NCI-H2196 (cell line): ENCODE data around the gene RABL2B.

ENCODE experiments used
- DNase-seq: peaks from one replicate; lab custom pipeline; 2025; ENCODE audit not compliant: unreplicated experiment; lab: John Stamatoyannopoulos, UW

Gene RABL2B

GRCh38 chr22:50738649-50739227, 44.7 kb downstream of the RABL2B start:
- no peak for DNase-seq

DNA sequence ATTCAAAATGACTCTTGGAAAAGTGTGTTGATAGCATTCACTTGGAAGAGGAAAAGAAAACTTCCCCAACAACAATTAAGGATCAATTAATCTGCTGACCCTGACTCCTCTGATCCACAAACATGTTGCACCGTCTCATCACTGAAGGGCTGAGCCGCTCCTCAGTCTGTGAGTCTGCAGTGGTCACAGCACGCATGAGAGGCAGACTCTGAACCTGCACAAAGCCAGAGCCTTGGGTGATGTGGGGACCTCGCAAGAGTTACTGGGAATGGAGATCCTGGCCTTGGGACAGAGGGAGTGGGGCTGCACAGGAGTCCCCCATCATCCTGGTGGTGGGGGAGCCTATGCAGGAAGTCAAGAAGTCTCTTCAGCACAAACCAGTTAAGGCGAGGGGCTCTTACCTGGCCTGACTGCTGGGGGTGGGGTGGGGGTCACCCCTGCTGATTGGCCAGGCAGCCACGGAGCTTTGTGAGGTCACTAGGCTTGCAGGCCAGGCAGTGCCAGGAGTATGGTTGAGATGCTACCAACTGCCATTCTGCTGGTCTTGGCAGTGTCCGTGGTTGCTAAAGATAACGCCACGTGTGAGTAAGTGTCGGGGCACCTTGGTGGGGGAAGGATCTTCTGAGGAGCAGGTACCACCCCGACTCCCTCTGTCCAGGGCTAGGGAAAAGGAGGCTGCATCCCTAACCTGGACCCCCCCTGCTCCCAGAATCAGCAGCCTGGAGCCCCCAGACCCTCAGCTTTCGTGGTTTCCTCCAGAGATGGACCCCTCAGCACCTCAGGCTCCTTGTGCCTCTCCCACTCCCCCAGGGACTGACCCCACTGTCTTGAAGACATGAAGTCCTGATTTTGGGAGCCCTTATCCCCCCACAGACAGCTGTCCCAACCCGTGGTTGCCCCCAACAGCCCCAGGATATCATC, 45.4 kb downstream of the RABL2B start, which contains the start of gene ACR:
ACR (plus strand) TSS at position 477 of the 921 bp plus-strand sequence; CDS start at position 509, 32 bp downstream.
- DNase-seq: no peak

DNA sequence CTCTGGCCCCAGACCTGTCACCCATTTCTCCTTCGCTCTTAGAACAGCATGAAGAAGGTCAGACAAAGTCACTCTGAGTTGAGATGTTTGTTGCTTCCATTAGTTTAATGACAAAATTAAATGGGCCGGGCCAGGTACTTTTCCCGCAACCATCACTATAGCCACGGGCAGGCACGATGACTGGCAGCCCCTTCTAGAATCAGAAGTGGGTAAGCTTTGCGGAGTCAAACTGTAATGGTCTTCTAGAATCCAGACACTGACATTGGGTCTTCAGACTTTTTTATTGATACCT, 47.8 kb downstream of the RABL2B start:
- DNase-seq: no peak

- DNase-seq: no peak
Measured at GRCh38 chr22:50734986-50735738, 48.3 kb downstream of the RABL2B start.

DNA sequence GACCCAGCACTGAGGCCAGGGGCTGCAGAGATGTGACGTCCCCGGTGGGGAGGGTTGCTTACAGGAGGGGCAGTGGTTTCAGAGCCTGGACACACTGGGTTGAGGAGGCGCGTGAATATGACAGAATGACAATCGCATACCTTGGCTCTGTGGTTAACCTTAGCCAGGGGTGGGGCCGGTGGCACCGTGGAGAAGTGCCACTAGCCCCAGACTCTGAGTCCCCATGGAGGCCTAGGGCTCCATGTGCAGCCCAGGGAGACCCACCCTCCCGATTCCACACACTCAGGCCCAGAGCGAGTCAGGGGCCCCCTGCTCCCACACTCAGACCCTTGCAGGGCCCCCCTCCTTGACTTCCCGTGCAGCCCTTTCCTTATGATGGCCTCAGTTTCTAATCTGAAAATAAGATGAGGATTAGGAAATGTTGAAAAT, 49.1 kb downstream of the RABL2B start:
- DNase-seq: no peak

DNA sequence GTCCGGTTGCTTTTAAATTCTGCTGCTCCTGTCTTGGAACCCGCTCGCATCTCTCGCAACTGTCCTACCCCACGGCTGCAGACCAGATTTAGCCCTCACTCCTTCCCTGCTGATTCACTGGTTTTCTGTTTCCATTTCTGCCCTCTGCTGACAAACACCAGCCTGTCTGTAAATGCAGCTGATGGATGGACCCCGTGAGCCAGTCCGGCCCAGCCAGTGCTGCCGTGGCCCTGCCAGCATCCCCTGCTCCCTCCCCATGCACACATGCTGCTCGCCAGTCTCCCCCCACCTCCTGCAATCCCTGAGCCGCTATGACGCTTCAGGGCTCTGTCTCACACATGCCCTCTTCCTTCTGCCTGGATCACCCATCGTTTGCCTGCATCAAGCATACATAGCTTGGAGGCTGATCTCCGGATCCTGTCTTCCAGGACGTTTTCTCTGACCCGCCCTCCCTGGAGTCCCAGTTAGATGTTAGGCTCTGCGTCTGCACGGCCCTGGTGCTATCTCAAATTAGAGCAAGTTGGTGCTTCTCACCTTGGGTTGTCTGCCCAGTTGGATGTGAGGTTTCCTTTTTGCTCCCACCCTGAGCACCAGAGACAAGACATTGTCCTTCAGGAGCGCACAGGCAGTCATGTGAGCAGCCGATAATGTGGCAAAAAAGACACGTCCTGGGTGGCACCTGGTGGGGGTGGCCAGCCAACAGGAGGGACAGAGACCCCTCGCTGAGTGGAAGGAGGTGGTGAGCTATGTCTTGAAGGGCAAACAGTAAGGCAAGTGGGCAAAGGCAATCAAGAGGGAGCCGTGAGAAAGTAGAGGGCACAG, 49.7 kb downstream of the RABL2B start:
- DNase-seq: no peak

GRCh38 chr22:50732681-50733080, 50.8 kb downstream of the RABL2B start:
- DNase-seq: no peak

DNA sequence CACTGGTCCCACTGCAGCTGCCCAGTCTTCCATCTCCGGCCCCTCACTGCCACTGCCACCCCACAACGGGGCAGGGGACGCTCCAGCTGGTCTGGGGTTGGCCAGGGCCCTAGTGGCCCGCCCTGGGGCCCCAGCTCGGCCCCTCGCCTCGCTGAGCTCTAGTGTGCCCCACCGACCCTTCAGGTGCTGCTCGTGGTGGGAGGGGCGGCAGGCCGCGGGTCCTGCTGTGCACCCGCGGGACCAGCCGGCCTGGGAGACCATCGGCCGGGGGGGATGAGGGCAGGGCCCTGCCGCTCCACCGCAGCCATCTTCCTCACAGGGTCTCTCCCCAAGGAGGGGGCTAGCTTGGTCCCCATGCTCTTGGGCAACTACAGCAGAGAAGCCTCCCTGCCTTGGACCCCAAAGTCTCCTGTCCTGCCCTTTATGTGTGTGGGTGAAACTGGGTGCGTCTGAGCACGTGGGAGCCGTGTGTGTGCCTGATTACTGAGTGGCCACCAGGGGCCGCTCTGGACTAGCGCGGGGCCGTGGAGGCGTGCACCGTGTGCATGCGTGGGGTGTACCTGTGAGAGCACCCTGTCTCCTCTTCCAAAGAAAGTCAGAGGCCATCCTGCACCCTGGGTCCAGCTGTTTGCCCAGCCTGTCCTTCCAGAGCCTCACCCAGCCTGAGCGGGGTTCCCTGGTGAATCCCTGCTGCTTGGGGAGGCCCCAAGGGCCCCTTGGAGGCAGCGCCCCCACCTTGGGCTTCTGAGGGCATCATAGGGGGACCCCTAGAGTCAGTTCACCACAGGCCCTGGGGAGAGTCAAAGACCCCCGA, 51.4 kb downstream of the RABL2B start:
- DNase-seq: peak; percentile 15

GRCh38 chr22:50730941-50731661, 52.3 kb downstream of the RABL2B start:
- DNase-seq: no peak

GRCh38 chr22:50730013-50730891, 53.2 kb downstream of the RABL2B start:
- no peak for DNase-seq

DNA sequence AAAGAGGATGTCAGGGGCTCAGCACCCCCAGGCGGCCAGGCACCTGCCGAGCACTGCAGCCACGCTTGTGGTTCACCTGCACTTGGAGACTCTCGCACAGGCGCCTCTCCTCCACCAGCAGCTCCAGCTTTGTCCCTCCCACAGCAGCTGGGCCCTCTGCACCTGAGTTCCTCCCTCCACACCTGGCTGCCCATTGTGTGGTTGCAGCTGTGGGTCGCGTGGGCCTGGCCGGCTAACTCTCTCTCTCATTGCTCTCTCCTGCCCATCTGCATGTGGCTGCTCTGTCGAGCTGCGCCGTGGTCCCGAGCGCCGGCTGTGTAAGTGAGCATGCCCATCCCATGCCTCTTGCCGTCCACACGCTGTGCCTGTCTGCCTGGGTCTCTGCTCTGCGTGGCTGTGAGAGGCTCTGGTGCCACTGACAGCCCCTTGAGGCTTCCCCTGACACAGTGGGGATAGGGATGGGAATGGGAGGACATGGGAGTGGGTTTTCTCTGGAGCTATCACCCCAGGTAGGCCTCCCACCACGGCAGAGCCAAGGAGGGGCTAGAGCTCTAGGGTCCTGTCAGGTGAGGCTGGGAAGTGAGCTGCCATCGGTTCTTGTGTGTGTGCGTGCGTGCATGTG, 53.9 kb downstream of the RABL2B start:
- no peak for DNase-seq

DNA sequence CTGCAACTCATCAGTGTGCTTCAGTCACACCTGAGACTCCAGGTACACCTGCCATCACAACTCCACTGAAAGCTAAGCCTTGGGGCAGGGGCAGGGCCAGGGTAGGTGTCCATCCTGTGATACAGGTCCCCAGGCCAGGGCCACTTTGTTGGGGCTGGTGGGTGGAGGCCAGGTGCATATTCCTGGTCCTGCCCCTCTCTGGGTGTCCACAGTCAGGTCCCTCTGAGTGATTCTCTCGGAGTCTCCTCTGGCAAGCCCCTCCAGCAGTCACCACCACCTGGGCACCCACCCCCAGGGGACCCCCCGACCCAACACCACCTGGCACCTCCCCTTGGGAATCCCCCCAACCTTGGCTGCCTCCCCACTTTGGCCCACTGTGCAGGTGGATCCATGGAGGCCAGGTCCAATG, 54.9 kb downstream of the RABL2B start:
- no peak for DNase-seq

DNA sequence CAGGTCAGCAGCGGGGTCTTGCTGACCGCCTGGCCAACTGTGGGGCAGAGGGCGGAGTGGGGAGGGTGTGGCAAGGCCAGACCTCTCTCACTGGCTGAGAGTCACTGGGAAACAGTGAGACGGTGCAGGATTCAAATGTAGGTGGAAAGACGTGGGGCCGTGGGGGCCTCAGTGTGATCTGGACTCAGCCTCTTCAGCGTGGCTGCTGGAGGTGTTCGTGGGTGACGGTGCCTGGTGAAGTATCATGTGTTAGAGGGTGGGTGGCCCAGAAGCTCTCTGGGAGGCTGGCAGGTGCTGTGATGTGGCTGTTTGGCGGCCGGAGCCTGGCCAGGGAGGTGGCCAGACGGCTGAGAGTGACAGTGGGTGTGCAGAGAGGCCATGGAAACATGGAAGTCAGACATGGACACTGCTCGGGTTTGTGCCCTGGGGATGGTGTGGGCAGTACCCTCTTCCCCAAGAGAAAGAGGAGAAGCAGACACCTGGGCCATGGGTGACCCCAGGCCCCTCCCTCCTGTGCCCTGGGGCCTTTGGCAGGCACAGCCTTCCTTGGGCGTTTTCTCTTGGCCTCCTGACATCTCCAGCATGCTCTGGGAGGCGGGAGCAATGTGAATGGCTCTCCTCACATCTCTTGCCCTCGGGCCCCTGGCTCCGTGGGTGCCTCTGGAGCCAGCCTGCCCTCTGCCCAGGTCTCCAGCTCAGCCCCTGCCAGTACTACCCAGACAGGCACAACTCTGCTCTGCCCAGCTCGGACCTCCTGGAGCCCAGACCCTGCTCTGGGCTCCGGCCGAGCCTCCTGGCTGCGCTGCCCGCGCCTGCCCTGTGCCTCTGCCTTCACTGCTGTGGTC, 55.5 kb downstream of the RABL2B start:
- no peak for DNase-seq

GRCh38 chr22:50726643-50727340, 56.6 kb downstream of the RABL2B start:
- no peak for DNase-seq

DNA sequence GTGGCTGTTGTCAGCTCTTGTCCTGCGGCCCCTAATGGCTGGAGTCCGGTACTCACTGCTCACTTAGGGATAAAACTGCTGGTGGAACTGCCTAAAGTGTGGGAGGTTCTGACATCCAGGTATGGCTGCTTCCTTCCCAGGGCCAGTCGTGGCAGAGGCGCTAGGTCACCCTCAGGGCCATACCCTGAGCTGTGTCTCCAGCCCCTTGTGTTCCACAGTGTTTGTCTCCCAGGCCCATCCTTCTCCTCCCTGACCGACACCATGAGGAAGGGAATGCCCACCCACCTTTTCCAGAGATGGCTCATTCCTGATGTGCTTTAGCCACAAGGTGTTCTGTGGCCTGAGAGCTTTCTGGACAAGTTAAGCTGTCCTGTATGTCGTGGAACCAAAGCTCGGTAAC, 57.8 kb downstream of the RABL2B start:
- DNase-seq: no peak

GRCh38 chr22:50724616-50725015, 58.8 kb downstream of the RABL2B start:
- no peak for DNase-seq

DNA sequence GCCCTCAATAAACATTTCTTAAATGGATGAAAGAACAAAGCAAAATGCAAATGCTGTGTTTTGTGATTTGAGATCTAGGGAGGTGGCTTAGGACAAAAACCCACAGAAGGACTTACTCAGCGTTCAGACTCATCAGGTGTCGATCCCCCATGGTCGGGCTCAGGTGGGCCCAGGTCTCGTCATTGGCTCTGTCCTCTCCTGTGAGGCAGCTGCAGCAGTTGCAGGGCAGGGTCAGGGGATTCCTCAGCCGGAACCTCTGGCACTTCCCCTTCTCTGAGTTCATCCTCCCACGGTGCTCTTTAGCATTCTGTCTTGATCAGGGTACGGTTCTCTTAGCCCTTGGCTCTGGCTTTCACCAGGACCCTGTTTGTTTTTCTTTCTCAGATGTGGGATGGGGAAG, 59.4 kb downstream of the RABL2B start:
- no peak for DNase-seq
